ENCODE measurements around the gene CDKN2AIPNL.
"Not testable (repeated sequence)": the region's sequence is repeated elsewhere in the genome, so short reads cannot be mapped to it uniquely, and the experiment has no call there.

CDKN2AIPNL gene

GRCh38 chr5:134398609-134399155 lies 13.0 kb downstream of the CDKN2AIPNL start:
- DNase-seq (no peak), ATAC-seq (no peak)

DNA sequence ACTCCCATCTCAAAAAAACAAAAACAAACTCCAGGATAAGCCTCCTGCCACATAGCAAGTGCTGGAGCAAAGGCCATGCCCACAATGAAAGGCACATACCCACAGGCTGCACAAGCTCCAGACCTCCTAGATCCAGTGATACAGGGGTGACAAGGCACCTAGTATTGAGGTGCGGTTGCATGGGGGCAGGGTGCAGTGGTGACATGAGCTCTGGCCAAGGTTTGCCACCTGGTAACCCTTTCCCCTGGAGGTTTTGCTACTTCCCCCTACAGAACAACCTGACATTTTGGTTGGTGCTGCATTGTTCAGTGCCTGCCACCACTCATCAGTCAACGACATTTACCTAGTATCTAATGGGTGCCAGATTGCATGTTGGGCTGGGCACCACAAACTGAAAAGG lies 14.5 kb downstream of the CDKN2AIPNL start:
- DNase-seq (no peak), ATAC-seq (no peak)

DNA sequence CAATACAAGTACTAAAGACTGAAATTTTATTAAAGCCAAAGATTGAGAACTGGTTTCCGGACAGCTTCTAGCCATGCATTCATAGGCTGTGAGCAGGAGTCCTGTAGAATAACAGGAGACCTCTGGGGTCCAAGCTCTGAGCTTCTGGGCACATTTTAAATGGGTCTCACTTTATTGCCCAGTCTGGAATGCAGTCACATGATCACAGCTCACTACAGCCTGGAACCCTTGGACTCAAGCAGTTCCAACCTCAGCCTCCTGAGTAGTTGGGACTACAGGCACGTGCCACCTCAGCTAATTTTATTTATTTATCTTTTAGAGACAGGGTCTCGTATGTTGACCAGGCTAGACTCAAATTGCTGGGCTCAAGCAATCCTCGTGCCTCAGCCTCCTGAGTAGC lies 15.4 kb downstream of the CDKN2AIPNL start:
- DNase-seq, result no peak
- ATAC-seq, result no peak

- DNase-seq, result no peak
- no peak for ATAC-seq
Measured at GRCh38 chr5:134394932-134395331, 16.7 kb downstream of the CDKN2AIPNL start.

DNA sequence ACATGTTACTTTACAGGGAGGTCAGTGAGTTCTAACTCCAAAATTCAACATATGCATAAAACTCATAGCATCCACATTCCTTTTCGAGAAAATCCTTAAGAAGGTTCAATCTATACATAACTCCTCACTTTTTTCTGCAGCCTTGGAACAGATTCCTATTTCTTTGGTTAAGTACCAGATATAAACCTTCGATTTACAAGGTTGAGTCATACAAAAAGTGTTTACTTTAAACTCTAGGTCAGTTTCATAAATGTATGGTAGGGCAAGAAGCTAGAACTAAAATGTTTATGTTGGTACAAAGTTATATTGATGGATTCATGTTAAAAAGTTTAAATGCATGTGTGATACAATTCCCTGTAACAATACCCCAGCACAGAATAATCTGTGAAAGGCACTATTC lies 19.4 kb downstream of the CDKN2AIPNL start:
- DNase-seq (no peak), ATAC-seq (no peak)

DNA sequence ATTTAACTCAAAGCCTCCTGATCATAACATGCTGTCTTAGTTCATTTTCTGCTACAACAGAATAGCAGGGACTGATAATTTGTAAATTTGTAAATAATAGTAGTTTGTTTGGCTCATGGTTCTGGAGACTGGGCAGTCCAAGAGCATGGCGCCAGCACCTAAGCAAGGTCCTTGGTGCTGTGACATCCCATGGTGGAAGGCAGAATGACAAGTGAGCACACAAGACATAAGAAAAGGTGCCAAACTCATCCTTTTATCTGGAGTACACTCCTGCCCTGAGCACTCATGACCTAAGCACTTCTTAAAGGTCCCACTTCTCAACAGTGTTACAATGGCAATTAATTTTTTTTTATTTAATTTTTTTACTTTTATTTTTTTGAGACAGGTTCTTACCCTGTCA lies 24.2 kb downstream of the CDKN2AIPNL start:
- ATAC-seq, result no peak
- no peak for DNase-seq

GRCh38 chr5:134383980-134384697 lies 27.5 kb downstream of the CDKN2AIPNL start:
- ATAC-seq, result peak; percentile 59
- no peak for DNase-seq

- not testable (repeated sequence) for ATAC-seq, DNase-seq
Measured at GRCh38 chr5:134382204-134382603, 29.5 kb downstream of the CDKN2AIPNL start.

DNA sequence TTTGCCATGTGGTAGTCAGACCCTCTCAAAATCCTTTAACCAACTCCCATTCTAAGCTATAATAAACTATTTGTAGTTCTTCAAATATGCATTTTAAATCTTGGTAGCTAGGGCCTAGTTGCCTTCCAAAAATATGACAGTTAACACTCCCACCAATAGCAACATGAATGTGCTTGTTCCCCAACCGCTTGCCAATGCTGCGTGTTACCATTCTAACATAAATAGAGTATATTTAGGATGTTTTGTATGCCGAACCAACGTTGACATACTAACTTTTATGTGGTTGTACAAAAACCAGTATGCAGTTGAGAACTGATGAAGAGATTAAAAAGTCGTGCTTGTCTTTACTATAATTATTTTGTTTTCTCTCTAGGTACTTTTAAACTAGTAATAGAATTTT lies 31.3 kb downstream of the CDKN2AIPNL start:
- ATAC-seq, result no peak
- DNase-seq, result no peak

- DNase-seq, result no peak
Measured at GRCh38 chr5:134374232-134374631, 37.4 kb downstream of the CDKN2AIPNL start.

DNA sequence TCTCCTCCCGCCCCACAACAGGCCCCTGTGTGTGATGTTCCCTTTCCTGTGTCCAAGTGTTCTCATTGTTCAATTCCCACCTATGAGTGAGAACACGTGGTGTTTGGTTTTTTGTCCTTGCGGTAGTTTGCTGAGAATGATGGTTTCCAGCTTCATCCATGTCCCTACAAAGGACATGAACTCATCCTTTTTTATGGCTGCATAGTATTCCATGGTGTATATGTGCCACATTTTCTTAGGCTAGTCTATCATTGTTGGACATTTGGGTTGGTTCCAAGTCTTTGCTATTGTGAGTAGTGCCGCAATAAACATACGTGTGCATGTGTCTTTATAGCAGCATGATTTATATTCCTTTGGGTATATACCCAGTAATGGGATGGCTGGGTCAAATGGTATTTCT lies 38.0 kb downstream of the CDKN2AIPNL start:
- not testable (repeated sequence) for DNase-seq, ATAC-seq

More at GRCh38 chr5:134374232-134374631, 37.4 kb downstream of the CDKN2AIPNL start:
- ATAC-seq, result no peak

- no peak for ATAC-seq
- DNase-seq, result peak; percentile 52
Measured at GRCh38 chr5:134371834-134372340, 39.8 kb downstream of the CDKN2AIPNL start.

- ATAC-seq (peak; percentile 74), DNase-seq (peak; percentile 96)
Measured at GRCh38 chr5:134370871-134371833, 40.5 kb downstream of the CDKN2AIPNL start, which contains the start of gene UBE2B. Gene UBE2B (plus strand): TSS chr5:134371569. CDS start chr5:134371596, 27 bp downstream.

DNA sequence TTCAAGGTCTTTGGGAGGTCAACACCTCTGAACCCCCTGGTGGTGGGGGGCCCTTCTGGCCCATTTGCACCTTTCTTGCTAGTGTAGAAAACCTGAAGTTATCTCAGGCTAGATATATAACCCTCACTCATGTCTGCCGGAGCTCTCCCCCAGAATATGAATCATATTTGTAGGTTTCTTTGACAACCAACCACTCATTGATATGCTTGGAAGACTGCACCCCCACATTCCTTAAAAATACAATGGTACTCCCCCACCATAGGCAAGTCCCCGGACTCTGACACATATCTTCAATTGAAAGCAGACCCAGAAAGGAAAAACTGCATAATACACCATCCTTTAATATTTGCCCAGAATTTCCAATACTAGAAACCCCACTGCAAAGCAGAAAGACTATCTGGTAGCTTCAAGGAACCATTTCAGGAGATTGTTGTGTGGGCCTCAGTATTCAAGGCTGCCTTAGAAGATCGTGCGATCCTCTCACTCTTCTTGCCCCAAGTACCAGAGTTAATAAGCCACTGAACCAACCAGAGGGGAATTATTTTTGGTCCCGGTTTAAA lies 41.3 kb downstream of the CDKN2AIPNL start:
- peak; percentile 23 for DNase-seq
- ATAC-seq, result peak; percentile 12

- no peak for DNase-seq
Measured at GRCh38 chr5:134365604-134366003, 46.1 kb downstream of the CDKN2AIPNL start.

DNA sequence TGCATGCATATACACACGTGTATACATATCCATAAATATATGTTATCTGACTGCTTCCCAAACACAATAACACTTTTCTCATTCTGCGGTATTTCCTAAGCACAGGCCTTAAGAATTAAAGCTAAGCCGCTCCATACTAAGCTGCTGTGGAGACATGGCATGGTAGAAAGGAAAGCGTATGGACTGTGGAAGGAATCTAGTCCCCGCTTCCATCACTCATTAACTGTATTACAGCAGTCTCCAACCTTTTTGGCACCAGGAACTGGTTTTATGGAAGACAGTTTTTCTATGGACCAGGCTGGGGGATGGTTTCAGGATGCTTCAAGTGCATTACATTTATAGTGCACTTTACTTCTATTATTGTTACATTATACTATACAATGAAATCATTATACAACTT lies 56.0 kb downstream of the CDKN2AIPNL start:
- ATAC-seq, result no peak
- no peak for DNase-seq

More at GRCh38 chr5:134365604-134366003, 46.1 kb downstream of the CDKN2AIPNL start:
- no peak for ATAC-seq

Data from stimulated activated naive CD8-positive, alpha-beta T cell treated with anti-CD3 and anti-CD28 coated beads, Interleukin-15, Interleukin-2, amounts not matched to agents 100 U/mL and 50 U/mL, for 24 hours (primary cell).